GM12878 (cell line): ENCODE results near the gene PHGDH. TPM values are rescaled to one million over a fixed set of nuclear protein-coding genes. Genes with fewer than 3 reads are reported as not detected.

ENCODE experiments used
- CBX3 ChIP-seq: fragments of 200-600 bp; sonication (generic); IDR thresholded peaks from 2 replicates; pipeline ENCODE4 v1.6.1; 2016; ENCODE audit warnings: low read depth, borderline replicate concordance
- FOXK2 ChIP-seq: fragments of 450-650 bp; IDR thresholded peaks from 2 replicates; pipeline ENCODE4 v1.6.1; 2017; ENCODE audit warnings: mild to moderate bottlenecking, moderate library complexity
- MEF2B ChIP-seq: fragments of 450-650 bp; IDR thresholded peaks from 2 replicates; pipeline ENCODE4 v1.6.1; 2018; ENCODE audit warnings: mild to moderate bottlenecking, moderate library complexity; ENCODE audit not compliant: partially characterized antibody, poor library complexity, severe bottlenecking
- MYB ChIP-seq: fragments of 150-350 bp; IDR thresholded peaks from 2 replicates; pipeline ENCODE4 v1.6.1; 2014; ENCODE audit warnings: mild to moderate bottlenecking, low read depth, low read length, borderline replicate concordance
- NR2F1 ChIP-seq: fragments of 450-650 bp; conservative IDR thresholded peaks from 2 replicates; pipeline ENCODE4 v1.6.1; 2017; ENCODE audit warnings: mild to moderate bottlenecking
- RBBP5 ChIP-seq: fragments of 200-600 bp; sonication (generic); conservative IDR thresholded peaks from 2 replicates; pipeline ENCODE4 v1.6.1; 2016
- SIN3A ChIP-seq: IDR thresholded peaks from 2 replicates; pipeline ENCODE4 v1.6.1; 2012; ENCODE audit warnings: low read depth, low read length, improper control_type of control experiment
- ZBTB4 ChIP-seq: fragments of 450-650 bp; formaldehyde crosslinking; IDR thresholded peaks from 2 replicates; pipeline ENCODE4 v1.4.0; 2022; ENCODE audit warnings: mild to moderate bottlenecking, moderate library complexity
- ZNF384 ChIP-seq: IDR thresholded peaks from 2 replicates; pipeline ENCODE4 v1.6.1; 2012; ENCODE audit warnings: low read depth, mild to moderate bottlenecking, low read length, improper control_type of control experiment, borderline replicate concordance
- polyA plus RNA-seq, 11 experiments: library from polyadenylated mRNA; depleted of rRNA in 4 of 11; unstranded in 6 of 11; stranded (reverse) in 5 of 11; fragments of >200 nt; fragmentation: Nextera tagmentation in 4 of 11; fragmentation: Illumina TruSeq in 1 of 11; extraction: Ambion mirVana in 4 of 11; extraction: Trizol in 1 of 11; gene quantifications; 1 replicate in 1 of 11; 2 replicates in 10 of 11; pipeline versions ENCODE4 v1.2.1 to v1.2.3, GENCODE V29; 2011 to 2016; ENCODE audit warnings: inconsistent platforms in 2 of 11, missing spikeins in 2 of 11, low read depth in 1 of 11
- total RNA-seq, 4 experiments: library from RNA; depleted of rRNA in 3 of 4; stranded (reverse); fragments of >200 nt in 3 of 4; fragmentation: Illumina TruSeq in 1 of 4; extraction: Trizol in 1 of 4; gene quantifications; 2 replicates each; pipeline versions ENCODE4 v1.2.1 to v1.2.3, GENCODE V29; 2013 to 2021
- TF ChIP-seq, protein P1 (sequence below): fragments of 450-650 bp; IDR thresholded peaks from 2 replicates; pipeline ENCODE4 v1.6.1; 2017; ENCODE audit warnings: mild to moderate bottlenecking, moderate library complexity
- TF ChIP-seq, protein P2 (sequence below): fragments of 450-650 bp; IDR thresholded peaks from 2 replicates; pipeline ENCODE4 v1.6.1; 2017; ENCODE audit warnings: borderline replicate concordance

Gene PHGDH
- total and polyA plus RNA-seq, 10 of the 15 experiments (the other 5 are each of a cell fraction or from before 2014, with no cell fraction given) = 3.9 to 47.8 (median 25.9) TPM

GRCh38 chr1:119781434-119782210, 69.9 kb downstream of the PHGDH start (continued):
- TF ChIP-seq RBBP5 (no peak), NR2F1 (no peak), ZBTB4 (CRISPR knock-in tag) (no peak), MEF2B (no peak), MYB (no peak), ZNF384 (no peak), SIN3A (no peak), FOXK2 (no peak), CBX3 (no peak)
- TF ChIP-seq, protein P1, sequence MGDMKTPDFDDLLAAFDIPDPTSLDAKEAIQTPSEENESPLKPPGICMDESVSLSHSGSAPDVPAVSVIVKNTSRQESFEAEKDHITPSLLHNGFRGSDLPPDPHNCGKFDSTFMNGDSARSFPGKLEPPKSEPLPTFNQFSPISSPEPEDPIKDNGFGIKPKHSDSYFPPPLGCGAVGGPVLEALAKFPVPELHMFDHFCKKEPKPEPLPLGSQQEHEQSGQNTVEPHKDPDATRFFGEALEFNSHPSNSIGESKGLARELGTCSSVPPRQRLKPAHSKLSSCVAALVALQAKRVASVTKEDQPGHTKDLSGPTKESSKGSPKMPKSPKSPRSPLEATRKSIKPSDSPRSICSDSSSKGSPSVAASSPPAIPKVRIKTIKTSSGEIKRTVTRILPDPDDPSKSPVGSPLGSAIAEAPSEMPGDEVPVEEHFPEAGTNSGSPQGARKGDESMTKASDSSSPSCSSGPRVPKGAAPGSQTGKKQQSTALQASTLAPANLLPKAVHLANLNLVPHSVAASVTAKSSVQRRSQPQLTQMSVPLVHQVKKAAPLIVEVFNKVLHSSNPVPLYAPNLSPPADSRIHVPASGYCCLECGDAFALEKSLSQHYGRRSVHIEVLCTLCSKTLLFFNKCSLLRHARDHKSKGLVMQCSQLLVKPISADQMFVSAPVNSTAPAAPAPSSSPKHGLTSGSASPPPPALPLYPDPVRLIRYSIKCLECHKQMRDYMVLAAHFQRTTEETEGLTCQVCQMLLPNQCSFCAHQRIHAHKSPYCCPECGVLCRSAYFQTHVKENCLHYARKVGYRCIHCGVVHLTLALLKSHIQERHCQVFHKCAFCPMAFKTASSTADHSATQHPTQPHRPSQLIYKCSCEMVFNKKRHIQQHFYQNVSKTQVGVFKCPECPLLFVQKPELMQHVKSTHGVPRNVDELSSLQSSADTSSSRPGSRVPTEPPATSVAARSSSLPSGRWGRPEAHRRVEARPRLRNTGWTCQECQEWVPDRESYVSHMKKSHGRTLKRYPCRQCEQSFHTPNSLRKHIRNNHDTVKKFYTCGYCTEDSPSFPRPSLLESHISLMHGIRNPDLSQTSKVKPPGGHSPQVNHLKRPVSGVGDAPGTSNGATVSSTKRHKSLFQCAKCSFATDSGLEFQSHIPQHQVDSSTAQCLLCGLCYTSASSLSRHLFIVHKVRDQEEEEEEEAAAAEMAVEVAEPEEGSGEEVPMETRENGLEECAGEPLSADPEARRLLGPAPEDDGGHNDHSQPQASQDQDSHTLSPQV = no peak
- TF ChIP-seq, protein P2, sequence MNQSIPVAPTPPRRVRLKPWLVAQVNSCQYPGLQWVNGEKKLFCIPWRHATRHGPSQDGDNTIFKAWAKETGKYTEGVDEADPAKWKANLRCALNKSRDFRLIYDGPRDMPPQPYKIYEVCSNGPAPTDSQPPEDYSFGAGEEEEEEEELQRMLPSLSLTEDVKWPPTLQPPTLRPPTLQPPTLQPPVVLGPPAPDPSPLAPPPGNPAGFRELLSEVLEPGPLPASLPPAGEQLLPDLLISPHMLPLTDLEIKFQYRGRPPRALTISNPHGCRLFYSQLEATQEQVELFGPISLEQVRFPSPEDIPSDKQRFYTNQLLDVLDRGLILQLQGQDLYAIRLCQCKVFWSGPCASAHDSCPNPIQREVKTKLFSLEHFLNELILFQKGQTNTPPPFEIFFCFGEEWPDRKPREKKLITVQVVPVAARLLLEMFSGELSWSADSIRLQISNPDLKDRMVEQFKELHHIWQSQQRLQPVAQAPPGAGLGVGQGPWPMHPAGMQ = no peak
